DOHH2 (cell line): ENCODE measurements around the gene GCLC.

Experiments used
- EZH2phosphoT487 ChIP-seq: fragments of 200-600 bp; sonication (generic); IDR thresholded peaks from 2 replicates; pipeline ENCODE4 v1.6.1; 2017; ENCODE audit warnings: borderline replicate concordance, mild to moderate bottlenecking, antibody characterized with exemption, low read length, moderate library complexity, mixed read lengths
- TF ChIP-seq, protein P1 (sequence below): fragments of 200-600 bp; sonication (generic); IDR thresholded peaks from one replicate; pipeline ENCODE4 v1.5.1; 2014; ENCODE audit warnings: antibody characterized with exemption, mild to moderate bottlenecking, low read depth, low read length; ENCODE audit not compliant: poor library complexity, severe bottlenecking

GRCh38 chr6:53526000-53526399 is 18.9 kb downstream of the GCLC start:
- TF ChIP-seq, protein P1, sequence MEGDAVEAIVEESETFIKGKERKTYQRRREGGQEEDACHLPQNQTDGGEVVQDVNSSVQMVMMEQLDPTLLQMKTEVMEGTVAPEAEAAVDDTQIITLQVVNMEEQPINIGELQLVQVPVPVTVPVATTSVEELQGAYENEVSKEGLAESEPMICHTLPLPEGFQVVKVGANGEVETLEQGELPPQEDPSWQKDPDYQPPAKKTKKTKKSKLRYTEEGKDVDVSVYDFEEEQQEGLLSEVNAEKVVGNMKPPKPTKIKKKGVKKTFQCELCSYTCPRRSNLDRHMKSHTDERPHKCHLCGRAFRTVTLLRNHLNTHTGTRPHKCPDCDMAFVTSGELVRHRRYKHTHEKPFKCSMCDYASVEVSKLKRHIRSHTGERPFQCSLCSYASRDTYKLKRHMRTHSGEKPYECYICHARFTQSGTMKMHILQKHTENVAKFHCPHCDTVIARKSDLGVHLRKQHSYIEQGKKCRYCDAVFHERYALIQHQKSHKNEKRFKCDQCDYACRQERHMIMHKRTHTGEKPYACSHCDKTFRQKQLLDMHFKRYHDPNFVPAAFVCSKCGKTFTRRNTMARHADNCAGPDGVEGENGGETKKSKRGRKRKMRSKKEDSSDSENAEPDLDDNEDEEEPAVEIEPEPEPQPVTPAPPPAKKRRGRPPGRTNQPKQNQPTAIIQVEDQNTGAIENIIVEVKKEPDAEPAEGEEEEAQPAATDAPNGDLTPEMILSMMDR, result no peak
- no peak for TF ChIP-seq EZH2phosphoT487
